Loucy (cell line): ENCODE measurements around the gene OR10A3.

Source experiments
- CTCF ChIP-seq: fragments of 200-600 bp; sonication (generic); conservative IDR thresholded peaks from 2 replicates; pipeline ENCODE4 v1.5.1; 2014; ENCODE audit warnings: mild to moderate bottlenecking, antibody characterized with exemption, low read length
- EZH2phosphoT487 ChIP-seq: fragments of 200-600 bp; IDR thresholded peaks from 2 replicates; pipeline ENCODE4 v1.6.1; 2018; ENCODE audit warnings: antibody characterized with exemption, mild to moderate bottlenecking, moderate library complexity, borderline replicate concordance

- TF ChIP-seq CTCF: no peak
- TF ChIP-seq EZH2phosphoT487: no peak
Measured at GRCh38 chr11:7899418-7899817, 42.1 kb downstream of the OR10A3 start.
